ENCODE measurements around the gene OR2A5. TPM values are rescaled to one million over a fixed set of nuclear protein-coding genes. Genes with fewer than 3 reads are reported as not detected.

The OR2A5 gene
- total RNA-seq, 1 donor from 2014 or later: not detected

- H3K4me1 ChIP-seq: no peaks in the 10 kb centered on the region
- intact Hi-C loops (cut with DNase I): no loop called here
- no peaks in the 10 kb centered on the region for H3K9me3 ChIP-seq
- no peak overlapping the region for H3K27ac ChIP-seq
- H3K27me3 ChIP-seq: no peaks in the 10 kb centered on the region
- H3K4me3 ChIP-seq: no peak overlapping the region
- DNase-seq (ENCODE audit: extremely low spot score in 2 of 2): no peak
- TF ChIP-seq POLR2AphosphoS5 (IDR thresholded peaks at IDR 0.05; ENCODE audit: insufficient read depth in 1 of 2, low read depth in 1 of 2): no peak
- TF ChIP-seq POLR2A (IDR thresholded peaks at IDR 0.05): no peak
- no peak for TF ChIP-seq CTCF (IDR thresholded peaks at IDR 0.05)
- no peaks in the 10 kb centered on the region for H3K36me3 ChIP-seq
These were observed 29.3 kb upstream of the OR2A5 start for GRCh38 chr7:144019457-144019856.

- no peaks in the 10 kb centered on the region for H3K9me3 ChIP-seq
- H3K4me3 ChIP-seq: no peak overlapping the region
- H3K27ac ChIP-seq: no peak overlapping the region
- TF ChIP-seq POLR2AphosphoS5 (IDR thresholded peaks at IDR 0.05; ENCODE audit: insufficient read depth in 1 of 2, low read depth in 1 of 2) (no peak), POLR2A (IDR thresholded peaks at IDR 0.05) (no peak), CTCF (IDR thresholded peaks at IDR 0.05) (no peak)
- no peaks in the 10 kb centered on the region for H3K4me1 ChIP-seq
- intact Hi-C loops (cut with DNase I): no loop called here
- no peaks in the 10 kb centered on the region for H3K27me3 ChIP-seq
- DNase-seq (ENCODE audit: extremely low spot score in 2 of 2): no peak
- H3K36me3 ChIP-seq: no peaks in the 10 kb centered on the region
These were observed 28.4 kb upstream of the OR2A5 start for GRCh38 chr7:144020340-144020739.

- no peak overlapping the region for H3K27ac ChIP-seq
- H3K4me3 ChIP-seq: no peak overlapping the region
- no peaks in the 10 kb centered on the region for H3K9me3 ChIP-seq
- TF ChIP-seq POLR2AphosphoS5 (IDR thresholded peaks at IDR 0.05; ENCODE audit: insufficient read depth in 1 of 2, low read depth in 1 of 2) (no peak), POLR2A (IDR thresholded peaks at IDR 0.05) (no peak), CTCF (IDR thresholded peaks at IDR 0.05) (no peak)
- H3K36me3 ChIP-seq: no peaks in the 10 kb centered on the region
- intact Hi-C loops (cut with DNase I): no loop called here
- DNase-seq (ENCODE audit: extremely low spot score in 2 of 2): no peak
- no peaks in the 10 kb centered on the region for H3K27me3 ChIP-seq
- H3K4me1 ChIP-seq: no peaks in the 10 kb centered on the region
These were observed 26.6 kb upstream of the OR2A5 start for GRCh38 chr7:144022169-144022568.

GRCh38 chr7:144023171-144023827, 25.4 kb upstream of the OR2A5 start:
- no peak overlapping the region for H3K27ac ChIP-seq
- no peak for TF ChIP-seq POLR2A (IDR thresholded peaks at IDR 0.05)
- no peak for TF ChIP-seq POLR2AphosphoS5 (IDR thresholded peaks at IDR 0.05; ENCODE audit: insufficient read depth in 1 of 2, low read depth in 1 of 2)
- no peak for TF ChIP-seq CTCF (IDR thresholded peaks at IDR 0.05)
- DNase-seq (ENCODE audit: extremely low spot score in 2 of 2): no peak
- H3K4me1 ChIP-seq: no peaks in the 10 kb centered on the region
- no peaks in the 10 kb centered on the region for H3K9me3 ChIP-seq
- no peak overlapping the region for H3K4me3 ChIP-seq
- intact Hi-C loops (cut with DNase I): no loop called here
- no peaks in the 10 kb centered on the region for H3K36me3 ChIP-seq
- no peaks in the 10 kb centered on the region for H3K27me3 ChIP-seq

- no peak for DNase-seq (ENCODE audit: extremely low spot score in 2 of 2)
- Histone ChIP-seq H3K27ac (no peak overlapping the region), H3K9me3 (no peaks in the 10 kb centered on the region), H3K4me3 (no peak overlapping the region), H3K36me3 (no peaks in the 10 kb centered on the region), H3K4me1 (no peaks in the 10 kb centered on the region), H3K27me3 (no peaks in the 10 kb centered on the region)
- intact Hi-C loops (cut with DNase I): no loop called here
- no peak for TF ChIP-seq POLR2AphosphoS5 (IDR thresholded peaks at IDR 0.05; ENCODE audit: insufficient read depth in 1 of 2, low read depth in 1 of 2)
These were observed 24.5 kb upstream of the OR2A5 start for GRCh38 chr7:144024213-144024612.

Measured in vagina (tissue), 2 donors.